Measurements from ENCODE around the gene SLIT3. TPM values are rescaled to one million over a fixed set of nuclear protein-coding genes. Genes with fewer than 3 reads are reported as not detected.

The SLIT3 gene
- total RNA-seq, 4 donors from 2014 or later = 6.8 to 23.1 (median 13.3) TPM

DNA sequence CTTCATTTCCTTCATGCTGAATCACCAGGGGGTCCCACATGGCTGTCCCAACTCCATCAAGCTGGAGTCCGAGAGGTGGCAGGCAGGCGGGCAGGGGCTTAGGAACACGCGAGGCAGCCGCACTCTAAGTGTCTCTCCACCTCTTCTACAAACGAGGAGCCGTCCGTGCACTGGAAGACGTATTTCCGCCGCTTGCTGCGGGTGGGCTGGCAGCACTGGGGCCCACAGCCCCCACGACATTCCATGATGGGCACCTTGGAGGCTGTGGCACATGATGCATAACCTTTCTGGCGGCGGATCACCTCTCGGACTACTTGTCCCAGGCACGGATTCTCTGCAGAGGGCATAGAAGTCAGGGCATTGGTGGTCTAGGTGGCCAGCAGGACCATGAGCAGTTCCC lies 634.6 kb downstream of the SLIT3 start:
- TF ChIP-seq POLR2A (IDR thresholded peaks at IDR 0.05) = no peak
- TF ChIP-seq, protein P1, sequence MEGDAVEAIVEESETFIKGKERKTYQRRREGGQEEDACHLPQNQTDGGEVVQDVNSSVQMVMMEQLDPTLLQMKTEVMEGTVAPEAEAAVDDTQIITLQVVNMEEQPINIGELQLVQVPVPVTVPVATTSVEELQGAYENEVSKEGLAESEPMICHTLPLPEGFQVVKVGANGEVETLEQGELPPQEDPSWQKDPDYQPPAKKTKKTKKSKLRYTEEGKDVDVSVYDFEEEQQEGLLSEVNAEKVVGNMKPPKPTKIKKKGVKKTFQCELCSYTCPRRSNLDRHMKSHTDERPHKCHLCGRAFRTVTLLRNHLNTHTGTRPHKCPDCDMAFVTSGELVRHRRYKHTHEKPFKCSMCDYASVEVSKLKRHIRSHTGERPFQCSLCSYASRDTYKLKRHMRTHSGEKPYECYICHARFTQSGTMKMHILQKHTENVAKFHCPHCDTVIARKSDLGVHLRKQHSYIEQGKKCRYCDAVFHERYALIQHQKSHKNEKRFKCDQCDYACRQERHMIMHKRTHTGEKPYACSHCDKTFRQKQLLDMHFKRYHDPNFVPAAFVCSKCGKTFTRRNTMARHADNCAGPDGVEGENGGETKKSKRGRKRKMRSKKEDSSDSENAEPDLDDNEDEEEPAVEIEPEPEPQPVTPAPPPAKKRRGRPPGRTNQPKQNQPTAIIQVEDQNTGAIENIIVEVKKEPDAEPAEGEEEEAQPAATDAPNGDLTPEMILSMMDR (IDR thresholded peaks at IDR 0.05) = no peak

DNA sequence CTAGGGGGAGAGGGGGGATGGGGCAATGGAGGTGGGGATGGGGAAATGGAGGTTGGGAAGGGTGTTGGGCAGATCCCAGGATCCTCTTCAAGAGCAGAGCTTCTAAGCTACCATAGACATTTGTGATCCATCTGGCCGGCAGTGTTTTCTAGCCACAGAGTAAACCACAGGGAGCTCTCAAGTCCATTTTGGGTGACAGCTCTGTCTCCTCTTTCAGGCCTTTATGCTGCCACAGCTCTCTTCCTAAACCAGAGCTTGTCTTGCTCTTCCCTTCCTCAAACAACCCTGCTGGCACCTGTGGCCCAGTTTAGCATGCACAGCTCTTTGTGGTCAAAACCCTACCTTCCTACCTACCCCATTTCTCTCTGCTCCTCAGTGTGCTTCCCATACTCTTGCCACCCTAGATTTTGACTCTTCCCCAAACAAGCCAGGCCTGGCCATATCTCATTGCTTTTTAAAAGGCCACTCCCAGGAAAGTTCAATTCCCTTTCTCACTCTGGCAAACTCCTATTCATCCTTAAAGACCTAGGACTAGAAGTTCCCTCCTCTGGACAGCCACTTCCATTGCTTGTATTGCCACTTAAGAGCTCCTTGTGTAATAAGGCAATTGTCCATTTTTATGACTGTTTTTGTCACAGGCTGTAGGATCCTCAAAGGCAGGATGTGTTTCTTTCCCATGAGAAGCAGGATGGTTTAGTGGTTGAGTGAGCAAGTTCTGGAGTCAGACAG lies 637.5 kb downstream of the SLIT3 start:
- no peak for TF ChIP-seq POLR2A (IDR thresholded peaks at IDR 0.05)
- TF ChIP-seq, protein P1 (IDR thresholded peaks at IDR 0.05) = no peak

More for the DNA sequence above, 634.6 kb downstream of the SLIT3 start:
- H3K36me3 ChIP-seq = no peaks in the 10 kb centered on the region
- no peak for DNase-seq
- no peaks in the 10 kb centered on the region for H3K9me3 ChIP-seq
- no peaks in the 10 kb centered on the region for H3K27me3 ChIP-seq
- H3K27ac ChIP-seq = no peak overlapping the region
- H3K4me1 ChIP-seq = peaks cover 0 to 12% (median 0%) of the 10 kb centered on the region in 4 donors
- H3K4me3 ChIP-seq = no peak overlapping the region

GRCh38 chr5:168661593-168662485 lies 639.1 kb downstream of the SLIT3 start:
- H3K9me3 ChIP-seq = no peaks in the 10 kb centered on the region
- no peak overlapping the region for H3K4me3 ChIP-seq
- peaks cover 0 to 26% (median 2%) of the 10 kb centered on the region in 4 donors for H3K4me1 ChIP-seq
- H3K27me3 ChIP-seq = no peaks in the 10 kb centered on the region
- TF ChIP-seq, protein P1 (IDR thresholded peaks at IDR 0.05) = no peak
- TF ChIP-seq POLR2A (IDR thresholded peaks at IDR 0.05) = no peak
- H3K27ac ChIP-seq = no peak overlapping the region
- no peaks in the 10 kb centered on the region for H3K36me3 ChIP-seq
- peak in 1 of 3 donors; percentile 21 for DNase-seq

More for the DNA sequence above, 637.5 kb downstream of the SLIT3 start:
- Histone ChIP-seq H3K9me3 (no peaks in the 10 kb centered on the region), H3K4me3 (no peak overlapping the region), H3K27ac (no peak overlapping the region), H3K27me3 (no peaks in the 10 kb centered on the region), H3K4me1 (peaks cover 0 to 25% (median 2%) of the 10 kb centered on the region in 4 donors), H3K36me3 (no peaks in the 10 kb centered on the region)
- peak in 1 of 3 donors; percentile 9 for DNase-seq

DNA sequence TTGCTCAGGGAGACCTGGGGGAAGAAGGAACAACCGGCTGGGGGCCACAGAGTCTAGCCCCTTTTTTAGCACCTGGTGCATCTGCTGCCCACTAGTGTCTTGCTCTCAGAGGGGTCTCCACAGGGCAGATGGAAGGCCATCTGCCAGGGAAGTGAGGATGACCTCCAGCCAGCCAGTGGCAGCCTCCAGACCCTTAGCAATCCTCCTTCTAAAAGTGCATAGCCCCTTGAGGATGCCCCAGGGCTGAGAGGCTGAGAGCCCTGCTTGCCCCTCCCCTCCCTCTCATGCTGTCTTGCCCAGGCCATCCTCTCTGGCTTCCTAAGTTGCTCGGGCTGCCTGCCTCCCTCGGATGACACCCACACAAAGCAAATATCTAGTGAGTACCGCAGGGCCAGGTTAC lies 640.2 kb downstream of the SLIT3 start:
- no peak for TF ChIP-seq POLR2A (IDR thresholded peaks at IDR 0.05)
- TF ChIP-seq, protein P1 (IDR thresholded peaks at IDR 0.05) = no peak
- no peaks in the 10 kb centered on the region for H3K27me3 ChIP-seq
- H3K36me3 ChIP-seq = no peaks in the 10 kb centered on the region
- DNase-seq = peak in 1 of 3 donors; percentile 37
- no peaks in the 10 kb centered on the region for H3K9me3 ChIP-seq
- peak overlapping the region in 1 of 4 donors; percentile 95 for H3K27ac ChIP-seq
- H3K4me3 ChIP-seq = no peak overlapping the region
- H3K4me1 ChIP-seq = peaks cover 0 to 30% (median 2%) of the 10 kb centered on the region in 4 donors

DNA sequence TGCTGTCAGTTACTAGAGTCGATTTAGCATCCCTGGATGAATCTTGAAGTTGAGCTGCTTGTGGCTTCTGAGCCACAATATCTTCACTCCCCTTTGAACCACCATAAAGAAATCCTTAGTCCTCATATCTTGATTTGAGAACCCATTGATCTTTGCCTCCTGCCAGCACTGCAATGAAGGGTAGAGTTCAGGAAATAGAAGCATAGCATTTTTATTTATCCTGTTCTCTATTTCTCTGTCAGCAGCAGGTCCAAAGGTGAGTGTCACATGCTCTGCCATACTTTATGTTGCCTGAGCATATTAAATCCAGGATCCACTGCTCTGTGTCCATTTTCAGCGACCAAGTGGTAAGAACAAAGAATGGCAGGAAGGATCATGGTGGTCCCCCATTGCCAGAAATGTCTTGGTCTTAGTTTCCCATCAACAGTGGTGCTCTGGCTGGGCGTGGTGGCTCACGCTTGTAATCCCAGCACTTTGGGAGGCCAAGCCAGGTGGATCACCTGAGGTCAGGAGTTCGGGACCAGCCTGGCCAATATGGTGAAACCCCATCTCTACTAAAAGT lies 641.6 kb downstream of the SLIT3 start:
- Histone ChIP-seq H3K4me1 (peaks cover 0 to 30% (median 2%) of the 10 kb centered on the region in 4 donors), H3K4me3 (no peak overlapping the region)

More for the DNA sequence above, 641.6 kb downstream of the SLIT3 start:
- no peaks in the 10 kb centered on the region for H3K36me3 ChIP-seq
- H3K27ac ChIP-seq = peak overlapping the region in 3 of 4 donors; percentile 60 to 95 (median 87)
- no peaks in the 10 kb centered on the region for H3K9me3 ChIP-seq
- peak in 1 of 2 donors; percentile 12 for TF ChIP-seq POLR2A (IDR thresholded peaks at IDR 0.05)
- TF ChIP-seq, protein P1 (IDR thresholded peaks at IDR 0.05) = peak in 3 of 6 experiments; percentile 34 to 44 (median 37)
- peak in 1 of 3 donors; percentile 78 for DNase-seq
- no peaks in the 10 kb centered on the region for H3K27me3 ChIP-seq

Data from Peyer's patch (tissue), 4 donors.